WTC11 (cell line): ENCODE data around the gene CTDSPL. TPM values are rescaled to one million over a fixed set of nuclear protein-coding genes. Genes with fewer than 3 reads are reported as not detected.

ENCODE experiments used
- ATAC-seq: fragments of 200-7000 bp; cut with Tn5 transposase; 2 replicates; pipeline ENCODE4 v1.10.0; 2021; ENCODE audit warnings: mild to moderate bottlenecking, moderate library complexity
- CTCF ChIA-PET: fragments of 300-600 bp; sonication (Branson Sonifier 250); formaldehyde crosslinking; loops from one replicate; lab custom pipeline; 2021; ENCODE audit warnings: antibody characterized with exemption; lab: Charles Lee
- POLR2A ChIA-PET: fragments of 350-600 bp; sonication (Branson Sonifier 250); formaldehyde crosslinking; loops from one replicate; lab custom pipeline; 2021; ENCODE audit warnings: antibody characterized with exemption; lab: Charles Lee
- DNase-seq: peaks from one replicate; pipeline ENCODE4 v3.0.0; 2021; ENCODE audit warnings: low spot score
- H3K27ac Mint-ChIP-seq: 2 replicates; pipeline ENCODE4 v1.8.0; 2021; ENCODE audit warnings: mixed read lengths
- H3K27me3 Mint-ChIP-seq: 2 replicates; pipeline ENCODE4 v1.8.0; 2021; ENCODE audit warnings: low read depth, mild to moderate bottlenecking, moderate library complexity, mixed read lengths
- H3K36me3 Mint-ChIP-seq: 2 replicates; pipeline ENCODE4 v1.8.0; 2021; ENCODE audit warnings: mixed read lengths
- H3K4me1 Mint-ChIP-seq: 2 replicates; pipeline ENCODE4 v1.8.0; 2022; ENCODE audit warnings: mixed read lengths
- H3K4me3 Mint-ChIP-seq: 2 replicates; pipeline ENCODE4 v1.8.0; 2021; ENCODE audit warnings: mild to moderate bottlenecking, moderate library complexity, mixed read lengths
- H3K9me3 Mint-ChIP-seq: 2 replicates; pipeline ENCODE4 v1.8.0; 2021; ENCODE audit warnings: mixed read lengths
- CREB1 ChIP-seq: sonication (generic); formaldehyde crosslinking; IDR thresholded peaks from 2 replicates; pipeline ENCODE4 v1.8.0; 2023; ENCODE audit warnings: mild to moderate bottlenecking, missing genetic modification reagents
- CTCF ChIP-seq: fragments of 200-600 bp; IDR thresholded peaks from 2 replicates; pipeline ENCODE4 v1.8.0; 2022; ENCODE audit warnings: antibody characterized with exemption
- ERG ChIP-seq: fragments of 250-450 bp; sonication (Bioruptor Pico); IDR thresholded peaks from 2 replicates; pipeline ENCODE4 v1.8.0; 2021; ENCODE audit warnings: mild to moderate bottlenecking
- ETV6 ChIP-seq: sonication (generic); formaldehyde crosslinking; IDR thresholded peaks from 2 replicates; pipeline ENCODE4 v1.8.1; 2022; ENCODE audit warnings: mild to moderate bottlenecking, missing genetic modification reagents
- FOXJ3 ChIP-seq: sonication (generic); formaldehyde crosslinking; IDR thresholded peaks from 2 replicates; pipeline ENCODE4 v1.9.0; 2021; ENCODE audit warnings: missing genetic modification reagents, mild to moderate bottlenecking, borderline replicate concordance
- NR2C2 ChIP-seq: sonication (generic); formaldehyde crosslinking; IDR thresholded peaks from 2 replicates; pipeline ENCODE4 v1.8.0; 2022; ENCODE audit warnings: mild to moderate bottlenecking, missing genetic modification reagents
- NR3C1 ChIP-seq: sonication (generic); formaldehyde crosslinking; conservative IDR thresholded peaks from 2 replicates; pipeline ENCODE4 v1.8.1; 2023; ENCODE audit warnings: low read depth, mild to moderate bottlenecking, missing genetic modification reagents
- SP1 ChIP-seq: sonication (generic); formaldehyde crosslinking; conservative IDR thresholded peaks from 2 replicates; pipeline ENCODE4 v1.8.1; 2022; ENCODE audit warnings: missing genetic modification reagents
- TCF7 ChIP-seq: sonication (generic); formaldehyde crosslinking; IDR thresholded peaks from 2 replicates; pipeline ENCODE4 v1.8.0; 2022; ENCODE audit warnings: mild to moderate bottlenecking, low read depth, missing genetic modification reagents, moderate library complexity
- ZNF317 ChIP-seq: sonication (generic); formaldehyde crosslinking; IDR thresholded peaks from 2 replicates; pipeline ENCODE4 v1.8.1; 2023; ENCODE audit warnings: low read depth, mild to moderate bottlenecking, moderate library complexity, missing genetic modification reagents, borderline replicate concordance
- total RNA-seq: library from RNA; stranded (reverse); gene quantifications from 3 replicates; pipeline ENCODE4 v1.2.3, GENCODE V29; 2021
- TF ChIP-seq, protein P1 (sequence below): sonication (generic); formaldehyde crosslinking; IDR thresholded peaks from 2 replicates; pipeline ENCODE4 v1.8.1; 2023; ENCODE audit warnings: mild to moderate bottlenecking, missing genetic modification reagents
- TF ChIP-seq, protein P2 (sequence below): fragments of 250-450 bp; sonication (Bioruptor Pico); IDR thresholded peaks from 2 replicates; pipeline ENCODE4 v1.9.0; 2021; ENCODE audit warnings: mild to moderate bottlenecking, borderline replicate concordance
- TF ChIP-seq, protein P3 (sequence below): fragments of 250-450 bp; sonication (Bioruptor Pico); IDR thresholded peaks from 2 replicates; pipeline ENCODE4 v2.1.2; 2022; ENCODE audit warnings: mild to moderate bottlenecking, moderate library complexity

CTDSPL gene
- total RNA-seq, 1 experiment from 2014 or later, result 41.2 TPM

DNA sequence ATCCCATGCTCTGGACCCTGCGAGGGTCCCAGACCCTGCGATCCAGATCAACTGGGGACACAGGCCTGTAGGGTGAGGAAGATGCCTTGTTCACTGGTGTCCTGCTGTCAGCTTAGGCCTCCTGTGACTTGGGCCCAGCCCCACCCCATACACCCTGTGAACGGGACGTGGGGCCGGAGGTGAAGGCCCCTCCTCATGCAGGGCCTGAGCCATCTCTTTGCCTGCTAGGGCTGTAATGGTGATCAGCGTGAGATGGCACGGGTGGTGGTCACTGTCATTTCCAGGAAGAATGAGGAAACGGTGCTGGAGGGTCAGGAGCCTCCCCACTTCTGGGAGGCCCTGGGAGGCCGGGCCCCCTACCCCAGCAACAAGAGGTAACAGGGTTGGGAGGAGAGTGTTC, 141.3 kb downstream of the CTDSPL start:
- Mint-ChIP-seq H3K4me3 (no peak overlapping the region), H3K36me3 (peaks cover 8% of the 10 kb centered on the region; the same call in 1 of the 2 replicates), H3K27me3 (peaks cover 7% of the 10 kb centered on the region), H3K4me1 (peaks cover 12% of the 10 kb centered on the region), H3K27ac (no peak overlapping the region), H3K9me3 (no peaks in the 10 kb centered on the region)
- no peak for DNase-seq
- POLR2A ChIA-PET, result no interaction called here
- no peak for ATAC-seq
- TF ChIP-seq, protein P1, sequence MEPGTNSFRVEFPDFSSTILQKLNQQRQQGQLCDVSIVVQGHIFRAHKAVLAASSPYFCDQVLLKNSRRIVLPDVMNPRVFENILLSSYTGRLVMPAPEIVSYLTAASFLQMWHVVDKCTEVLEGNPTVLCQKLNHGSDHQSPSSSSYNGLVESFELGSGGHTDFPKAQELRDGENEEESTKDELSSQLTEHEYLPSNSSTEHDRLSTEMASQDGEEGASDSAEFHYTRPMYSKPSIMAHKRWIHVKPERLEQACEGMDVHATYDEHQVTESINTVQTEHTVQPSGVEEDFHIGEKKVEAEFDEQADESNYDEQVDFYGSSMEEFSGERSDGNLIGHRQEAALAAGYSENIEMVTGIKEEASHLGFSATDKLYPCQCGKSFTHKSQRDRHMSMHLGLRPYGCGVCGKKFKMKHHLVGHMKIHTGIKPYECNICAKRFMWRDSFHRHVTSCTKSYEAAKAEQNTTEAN (CRISPR knock-in tag), result no peak
- TF ChIP-seq FOXJ3 (CRISPR knock-in tag) (no peak), ETV6 (CRISPR knock-in tag) (no peak), TCF7 (CRISPR knock-in tag) (no peak), NR2C2 (no peak), ZNF317 (no peak), NR3C1 (CRISPR knock-in tag) (no peak), CREB1 (CRISPR knock-in tag) (no peak), SP1 (CRISPR knock-in tag) (no peak)
- TF ChIP-seq, protein P2, sequence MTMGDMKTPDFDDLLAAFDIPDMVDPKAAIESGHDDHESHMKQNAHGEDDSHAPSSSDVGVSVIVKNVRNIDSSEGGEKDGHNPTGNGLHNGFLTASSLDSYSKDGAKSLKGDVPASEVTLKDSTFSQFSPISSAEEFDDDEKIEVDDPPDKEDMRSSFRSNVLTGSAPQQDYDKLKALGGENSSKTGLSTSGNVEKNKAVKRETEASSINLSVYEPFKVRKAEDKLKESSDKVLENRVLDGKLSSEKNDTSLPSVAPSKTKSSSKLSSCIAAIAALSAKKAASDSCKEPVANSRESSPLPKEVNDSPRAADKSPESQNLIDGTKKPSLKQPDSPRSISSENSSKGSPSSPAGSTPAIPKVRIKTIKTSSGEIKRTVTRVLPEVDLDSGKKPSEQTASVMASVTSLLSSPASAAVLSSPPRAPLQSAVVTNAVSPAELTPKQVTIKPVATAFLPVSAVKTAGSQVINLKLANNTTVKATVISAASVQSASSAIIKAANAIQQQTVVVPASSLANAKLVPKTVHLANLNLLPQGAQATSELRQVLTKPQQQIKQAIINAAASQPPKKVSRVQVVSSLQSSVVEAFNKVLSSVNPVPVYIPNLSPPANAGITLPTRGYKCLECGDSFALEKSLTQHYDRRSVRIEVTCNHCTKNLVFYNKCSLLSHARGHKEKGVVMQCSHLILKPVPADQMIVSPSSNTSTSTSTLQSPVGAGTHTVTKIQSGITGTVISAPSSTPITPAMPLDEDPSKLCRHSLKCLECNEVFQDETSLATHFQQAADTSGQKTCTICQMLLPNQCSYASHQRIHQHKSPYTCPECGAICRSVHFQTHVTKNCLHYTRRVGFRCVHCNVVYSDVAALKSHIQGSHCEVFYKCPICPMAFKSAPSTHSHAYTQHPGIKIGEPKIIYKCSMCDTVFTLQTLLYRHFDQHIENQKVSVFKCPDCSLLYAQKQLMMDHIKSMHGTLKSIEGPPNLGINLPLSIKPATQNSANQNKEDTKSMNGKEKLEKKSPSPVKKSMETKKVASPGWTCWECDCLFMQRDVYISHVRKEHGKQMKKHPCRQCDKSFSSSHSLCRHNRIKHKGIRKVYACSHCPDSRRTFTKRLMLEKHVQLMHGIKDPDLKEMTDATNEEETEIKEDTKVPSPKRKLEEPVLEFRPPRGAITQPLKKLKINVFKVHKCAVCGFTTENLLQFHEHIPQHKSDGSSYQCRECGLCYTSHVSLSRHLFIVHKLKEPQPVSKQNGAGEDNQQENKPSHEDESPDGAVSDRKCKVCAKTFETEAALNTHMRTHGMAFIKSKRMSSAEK, result no peak
- TF ChIP-seq, protein P3, sequence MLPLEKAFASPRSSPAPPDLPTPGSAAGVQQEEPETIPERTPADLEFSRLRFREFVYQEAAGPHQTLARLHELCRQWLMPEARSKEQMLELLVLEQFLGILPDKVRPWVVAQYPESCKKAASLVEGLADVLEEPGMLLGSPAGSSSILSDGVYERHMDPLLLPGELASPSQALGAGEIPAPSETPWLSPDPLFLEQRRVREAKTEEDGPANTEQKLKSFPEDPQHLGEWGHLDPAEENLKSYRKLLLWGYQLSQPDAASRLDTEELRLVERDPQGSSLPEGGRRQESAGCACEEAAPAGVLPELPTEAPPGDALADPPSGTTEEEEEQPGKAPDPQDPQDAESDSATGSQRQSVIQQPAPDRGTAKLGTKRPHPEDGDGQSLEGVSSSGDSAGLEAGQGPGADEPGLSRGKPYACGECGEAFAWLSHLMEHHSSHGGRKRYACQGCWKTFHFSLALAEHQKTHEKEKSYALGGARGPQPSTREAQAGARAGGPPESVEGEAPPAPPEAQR (CRISPR knock-in tag), result no peak
- CTCF ChIA-PET, result interaction anchor here (0.7 to 2.3 kb wide), 13 partner anchors 9 to 997 kb away, joined by 3 to 25 read pairs (median 4); partner anchors contain the start of genes DLEC1 and VILL

DNA sequence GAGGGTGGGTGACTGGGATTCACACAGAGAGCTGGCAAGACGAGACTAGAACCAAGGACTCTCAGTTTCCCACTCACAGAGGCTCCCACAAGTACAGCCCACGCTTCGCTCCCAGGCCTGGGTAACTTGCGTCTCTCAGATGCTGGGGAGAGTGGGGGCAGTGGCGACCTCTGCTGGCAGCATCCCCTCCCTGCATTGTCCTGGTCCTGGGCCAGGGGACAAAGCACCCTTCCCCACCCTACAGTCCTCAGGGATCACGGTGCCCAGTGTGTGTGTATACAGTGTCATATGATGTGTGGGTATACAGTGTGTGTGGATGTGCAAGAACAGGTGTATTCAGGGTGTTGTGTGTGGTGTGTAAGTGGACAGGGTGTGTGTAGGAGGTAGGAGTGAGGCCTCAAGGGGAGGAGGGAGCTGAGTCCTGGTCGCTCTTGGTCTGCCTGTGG, 141.7 kb downstream of the CTDSPL start:
- no peak for TF ChIP-seq ERG (CRISPR knock-in tag)
- TF ChIP-seq CTCF, result peak; percentile 83
- DNase-seq, result peak; percentile 91
- CTCF ChIA-PET, result interaction anchor here (0.5 to 1.6 kb wide), 26 partner anchors 8 to 996 kb away, joined by 3 to 25 read pairs (median 3); partner anchors contain the start of genes ACAA1, DLEC1, PLCD1 and VILL
- POLR2A ChIA-PET, result interaction anchor here (0.6 kb wide), 1 partner anchor 23 kb away, joined by 7 read pairs; no protein-coding TSS in a partner anchor
- no peaks in the 10 kb centered on the region for H3K9me3 Mint-ChIP-seq
- peaks cover 9% of the 10 kb centered on the region for H3K4me1 Mint-ChIP-seq
- H3K27ac Mint-ChIP-seq, result no peak overlapping the region
- H3K27me3 Mint-ChIP-seq, result peaks cover 3% of the 10 kb centered on the region
- no peak overlapping the region for H3K4me3 Mint-ChIP-seq
- peak; percentile 63 for ATAC-seq
- H3K36me3 Mint-ChIP-seq, result peaks cover 10% of the 10 kb centered on the region; the same call in 1 of the 2 replicates
